ENCODE measurements around the gene KCNJ13. TPM values are rescaled to one million over a fixed set of nuclear protein-coding genes. Genes with fewer than 3 reads are reported as not detected.
"Not testable (repeated sequence)": the region's sequence is repeated elsewhere in the genome, so short reads cannot be mapped to it uniquely, and the experiment has no call there.

Gene KCNJ13
- total RNA-seq, 4 donors from 2014 or later = not detected

- DNase-seq (no peak), ATAC-seq (no peak)
- in situ Hi-C loops (cut with MboI; ENCODE audit: low sequenced_read_pairs in 4 of 4) (no loop called here), intact Hi-C loops (cut with DNase I; ENCODE audit: low total_unique reads) (no loop called here)
- Histone ChIP-seq H3K27ac (no peak overlapping the region), H3K36me3 (peaks cover 0 to 15% of the 10 kb centered on the region in 2 donors), H3K27me3 (no peaks in the 10 kb centered on the region), H3K4me1 (peaks cover 8 to 21% of the 10 kb centered on the region in 2 donors), H3K9me3 (no peaks in the 10 kb centered on the region), H3K4me3 (no peak overlapping the region)
- no peak for TF ChIP-seq POLR2A (IDR thresholded peaks at IDR 0.05)
- TF ChIP-seq, protein P1, sequence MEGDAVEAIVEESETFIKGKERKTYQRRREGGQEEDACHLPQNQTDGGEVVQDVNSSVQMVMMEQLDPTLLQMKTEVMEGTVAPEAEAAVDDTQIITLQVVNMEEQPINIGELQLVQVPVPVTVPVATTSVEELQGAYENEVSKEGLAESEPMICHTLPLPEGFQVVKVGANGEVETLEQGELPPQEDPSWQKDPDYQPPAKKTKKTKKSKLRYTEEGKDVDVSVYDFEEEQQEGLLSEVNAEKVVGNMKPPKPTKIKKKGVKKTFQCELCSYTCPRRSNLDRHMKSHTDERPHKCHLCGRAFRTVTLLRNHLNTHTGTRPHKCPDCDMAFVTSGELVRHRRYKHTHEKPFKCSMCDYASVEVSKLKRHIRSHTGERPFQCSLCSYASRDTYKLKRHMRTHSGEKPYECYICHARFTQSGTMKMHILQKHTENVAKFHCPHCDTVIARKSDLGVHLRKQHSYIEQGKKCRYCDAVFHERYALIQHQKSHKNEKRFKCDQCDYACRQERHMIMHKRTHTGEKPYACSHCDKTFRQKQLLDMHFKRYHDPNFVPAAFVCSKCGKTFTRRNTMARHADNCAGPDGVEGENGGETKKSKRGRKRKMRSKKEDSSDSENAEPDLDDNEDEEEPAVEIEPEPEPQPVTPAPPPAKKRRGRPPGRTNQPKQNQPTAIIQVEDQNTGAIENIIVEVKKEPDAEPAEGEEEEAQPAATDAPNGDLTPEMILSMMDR (IDR thresholded peaks at IDR 0.05 in 4 of 5, conservative IDR thresholded peaks at IDR 0.05 in 1 of 5) = no peak
Measured at GRCh38 chr2:232721261-232721660, 55.1 kb downstream of the KCNJ13 start.

- H3K27me3 ChIP-seq; H3K27ac ChIP-seq; DNase-seq; H3K36me3 ChIP-seq; intact Hi-C loops (cut with DNase I; ENCODE audit: low total_unique reads); H3K4me3 ChIP-seq; ATAC-seq; H3K9me3 ChIP-seq; in situ Hi-C loops (cut with MboI; ENCODE audit: low sequenced_read_pairs in 4 of 4): not testable (repeated sequence)
- H3K4me1 ChIP-seq = peaks cover 8 to 21% of the 10 kb centered on the region in 2 donors
Measured at GRCh38 chr2:232720056-232720455, 56.3 kb downstream of the KCNJ13 start.

Other genes starting within 250 kb of the KCNJ13 start
- gene CHRNG, start 236.9 kb downstream of the KCNJ13 start, total RNA-seq = 10 to 100 TPM in 3 of 4 donors, 1 to 10 TPM in 1; 3.5 to 57.5 (median 24.6) TPM
- gene TIGD1, start 226.0 kb downstream of the KCNJ13 start, total RNA-seq = 1 to 10 TPM; 1.4 to 3.0 (median 2.1) TPM
- 100 to 1,000 TPM in 1 of 4 donors, 10 to 100 TPM in 3; 57.9 to 111 (median 71.2) TPM for gene EIF4E2, start 225.9 kb downstream of the KCNJ13 start, total RNA-seq
- gene EFHD1, start 143.0 kb downstream of the KCNJ13 start, total RNA-seq = 10 to 100 TPM; 13.4 to 29.0 (median 13.9) TPM
- gene GIGYF2, start 79.2 kb downstream of the KCNJ13 start, total RNA-seq = 10 to 100 TPM; 55.7 to 87.8 (median 66.1) TPM
- gene SNORC, start 93.7 kb upstream of the KCNJ13 start, total RNA-seq = 1 to 10 TPM in 2 of 4 donors, under 1 TPM in 2; 0.12 to 4.1 (median 1.1) TPM
- 1 to 10 TPM in 1 of 4 donors, under 1 TPM in 2, not detected in 1; 0.66 to 1.5 (median 0.84) TPM for gene NGEF, start 236.7 kb upstream of the KCNJ13 start, total RNA-seq

All from gastrocnemius medialis (tissue), 4 donors.